DOHH2 (cell line): ENCODE results near the gene FLYWCH1.

Experiments used
- H3F3A ChIP-seq: fragments of 200-600 bp; sonication (generic), shearing (Covaris generic); 2 replicates; pipeline ENCODE4 v1.6.0; 2016; ENCODE audit warnings: antibody characterized with exemption, mild to moderate bottlenecking; ENCODE audit not compliant: control insufficient read depth, insufficient read depth
- H3K27ac ChIP-seq: fragments of 200-600 bp; sonication (generic); 2 replicates; pipeline ENCODE4 v1.5.1; 2014; ENCODE audit warnings: low read depth, mild to moderate bottlenecking, low read length, moderate library complexity
- H3K27me3 ChIP-seq: fragments of 200-600 bp; sonication (generic); 2 replicates; pipeline ENCODE4 v1.6.1; 2014; ENCODE audit warnings: mild to moderate bottlenecking, low read length, mixed read lengths; ENCODE audit not compliant: control insufficient read depth
- H3K36me3 ChIP-seq: fragments of 200-600 bp; sonication (generic); 2 replicates; pipeline ENCODE4 v1.6.1; 2014; ENCODE audit warnings: mild to moderate bottlenecking, low read length, moderate library complexity, mixed read lengths; ENCODE audit not compliant: control insufficient read depth
- H3K4me1 ChIP-seq: fragments of 200-600 bp; sonication (generic); 2 replicates; pipeline ENCODE4 v1.6.1; 2014; ENCODE audit warnings: mild to moderate bottlenecking, low read length, mixed read lengths; ENCODE audit not compliant: control insufficient read depth
- H3K4me2 ChIP-seq: fragments of 200-600 bp; sonication (generic); 2 replicates; pipeline ENCODE4 v1.6.0; 2014; ENCODE audit warnings: mild to moderate bottlenecking, low read length, moderate library complexity
- H3K4me3 ChIP-seq: fragments of 200-600 bp; sonication (generic); 2 replicates; pipeline ENCODE4 v1.5.1; 2014; ENCODE audit warnings: mild to moderate bottlenecking, low read length, mixed read lengths
- H3K79me2 ChIP-seq: fragments of 200-600 bp; sonication (generic); 2 replicates; pipeline ENCODE4 v1.6.1; 2014; ENCODE audit warnings: mild to moderate bottlenecking, low read length, mixed read lengths; ENCODE audit not compliant: control insufficient read depth
- H3K9me2 ChIP-seq: fragments of 200-600 bp; sonication (generic); replicated peaks from 2 replicates; pipeline ENCODE4 v1.6.1; 2014; ENCODE audit warnings: mild to moderate bottlenecking, low read length, mixed read lengths; ENCODE audit not compliant: control insufficient read depth
- H3K9me3 ChIP-seq: fragments of 200-600 bp; sonication (generic); 2 replicates; pipeline ENCODE4 v1.6.1; 2014; ENCODE audit warnings: antibody characterized with exemption, low read length, mixed read lengths; ENCODE audit not compliant: control insufficient read depth, insufficient read depth
- H4K20me1 ChIP-seq: fragments of 200-600 bp; sonication (generic); 2 replicates; pipeline ENCODE4 v1.6.0; 2014; ENCODE audit warnings: low read depth, mild to moderate bottlenecking, antibody characterized with exemption, low read length, moderate library complexity; ENCODE audit not compliant: control insufficient read depth, insufficient read depth
- CTCF ChIP-seq: fragments of 200-600 bp; sonication (generic); IDR thresholded peaks from one replicate; pipeline ENCODE4 v1.5.1; 2014; ENCODE audit warnings: antibody characterized with exemption, mild to moderate bottlenecking, low read depth, low read length; ENCODE audit not compliant: poor library complexity, severe bottlenecking
- EZH2phosphoT487 ChIP-seq: fragments of 200-600 bp; sonication (generic); IDR thresholded peaks from 2 replicates; pipeline ENCODE4 v1.6.1; 2017; ENCODE audit warnings: borderline replicate concordance, mild to moderate bottlenecking, antibody characterized with exemption, low read length, moderate library complexity, mixed read lengths

FLYWCH1 gene

DNA sequence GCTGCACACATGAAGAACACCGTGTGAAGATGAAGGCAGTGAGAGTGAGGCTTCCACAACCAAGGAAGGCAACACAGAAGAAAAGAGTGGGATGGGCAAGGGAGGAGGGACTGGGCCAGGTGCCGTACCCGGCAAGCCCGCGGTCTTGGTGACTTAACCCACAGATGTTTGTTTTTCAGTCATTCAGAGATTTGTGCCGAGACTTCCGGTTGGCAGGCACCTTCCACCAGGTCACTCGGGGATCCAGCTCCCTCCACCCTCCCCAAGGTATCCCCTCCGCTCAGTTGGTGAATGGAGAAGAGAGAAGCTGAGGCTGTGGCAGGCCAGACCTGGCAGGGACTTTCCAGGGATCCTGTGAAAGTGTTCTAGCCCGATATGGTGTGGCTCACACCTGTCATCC lies 47.5 kb downstream of the FLYWCH1 start:
- H3K4me2 ChIP-seq: no peak overlapping the region
- H3K4me1 ChIP-seq: peaks cover 50% of the 10 kb centered on the region

DNA sequence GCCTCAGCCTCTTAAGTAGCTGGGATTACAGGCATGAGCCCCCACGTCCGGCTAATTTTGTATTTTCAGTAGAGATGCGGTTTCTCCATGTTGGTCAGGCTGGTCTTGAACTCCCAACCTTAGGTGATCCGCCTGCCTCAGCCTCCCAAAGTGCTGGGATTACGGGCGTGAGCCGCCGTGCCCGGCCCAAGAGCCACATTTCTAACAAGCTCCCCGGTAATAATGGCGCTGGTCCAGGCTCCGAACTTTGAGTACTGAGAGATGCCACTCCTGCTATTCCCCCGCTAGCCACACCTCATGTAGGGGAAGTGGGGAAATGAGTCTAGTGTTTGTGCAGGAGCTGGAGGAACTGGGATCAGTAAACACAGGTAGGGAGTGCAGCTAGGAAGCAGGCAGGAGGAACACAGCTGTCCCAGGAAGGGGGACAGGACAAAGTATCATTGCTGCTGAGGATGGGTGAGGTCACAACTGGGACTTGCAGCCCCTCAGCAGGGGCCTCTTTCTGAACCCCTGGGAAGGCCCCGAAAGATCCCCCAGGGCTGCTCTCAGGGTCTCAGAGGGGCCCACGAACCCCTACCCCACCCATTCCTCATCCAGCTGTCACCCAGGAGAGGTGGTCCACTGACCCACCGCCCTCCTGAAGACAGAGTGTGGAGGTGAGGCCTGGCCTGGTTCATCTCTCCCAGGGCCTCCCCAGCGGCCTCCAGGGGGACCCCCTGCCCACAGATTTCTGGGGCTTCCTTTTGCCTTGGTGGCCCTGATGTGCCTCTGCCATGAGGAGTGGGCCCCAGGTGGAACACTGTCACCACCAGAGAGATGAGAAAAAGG lies 48.7 kb downstream of the FLYWCH1 start:
- H3K4me1 ChIP-seq: peaks cover 49% of the 10 kb centered on the region
- peak overlapping the region; percentile 27 for H3K4me2 ChIP-seq

More for the DNA sequence above, 47.5 kb downstream of the FLYWCH1 start:
- Histone ChIP-seq H3K4me3 (no peak overlapping the region), H3K36me3 (no peaks in the 10 kb centered on the region), H3K27ac (no peak overlapping the region), H3K9me2 (no peaks in the 10 kb centered on the region), H3K9me3 (no peaks in the 10 kb centered on the region), H3K79me2 (no peaks in the 10 kb centered on the region), H3K27me3 (peaks cover 7% of the 10 kb centered on the region; the same call in 1 of the 2 replicates), H3F3A (peaks cover 13% of the 10 kb centered on the region), H4K20me1 (no peaks in the 10 kb centered on the region)
- TF ChIP-seq CTCF (no peak), EZH2phosphoT487 (no peak)

GRCh38 chr16:2962334-2963073 lies 50.8 kb downstream of the FLYWCH1 start:
- peaks cover 7% of the 10 kb centered on the region; the same call in 1 of the 2 replicates for H3K27me3 ChIP-seq
- peak overlapping the region; percentile 92 for H3K4me2 ChIP-seq
- peaks cover 62% of the 10 kb centered on the region for H3K4me1 ChIP-seq
- H3K9me2 ChIP-seq: no peaks in the 10 kb centered on the region
- peaks cover 25% of the 10 kb centered on the region for H3F3A ChIP-seq
- no peaks in the 10 kb centered on the region for H3K9me3 ChIP-seq
- H3K36me3 ChIP-seq: peaks cover 9% of the 10 kb centered on the region
- peak overlapping the region; percentile 86 for H3K27ac ChIP-seq
- peaks cover 5% of the 10 kb centered on the region; the same call in 1 of the 2 replicates for H3K79me2 ChIP-seq
- no peak for TF ChIP-seq CTCF
- no peak for TF ChIP-seq EZH2phosphoT487
- H4K20me1 ChIP-seq: no peaks in the 10 kb centered on the region
- H3K4me3 ChIP-seq: peak overlapping the region; percentile 92

More for the DNA sequence above, 48.7 kb downstream of the FLYWCH1 start:
- TF ChIP-seq EZH2phosphoT487 (no peak), CTCF (no peak)
- Histone ChIP-seq H3K4me3 (no peak overlapping the region), H3K79me2 (no peaks in the 10 kb centered on the region), H3K27ac (no peak overlapping the region), H3K27me3 (peaks cover 7% of the 10 kb centered on the region; the same call in 1 of the 2 replicates), H3K9me3 (no peaks in the 10 kb centered on the region), H3K36me3 (peaks cover 4% of the 10 kb centered on the region; the same call in 1 of the 2 replicates), H3F3A (peaks cover 20% of the 10 kb centered on the region), H3K9me2 (no peaks in the 10 kb centered on the region), H4K20me1 (no peaks in the 10 kb centered on the region)
